ENCODE measurements around the gene TIMP3.

TIMP3 gene

GRCh38 chr22:32876516-32876915 lies 75.0 kb downstream of the TIMP3 start:
- in situ Hi-C loops (cut with HindIII; ENCODE audit: low sequenced_read_pairs): no loop called here
- no peak for DNase-seq (ENCODE audit: low read depth, low spot score)
- no peak for TF ChIP-seq CTCF (IDR thresholded peaks at IDR 0.05; ENCODE audit: low read depth, low read length)
- H3K4me3 ChIP-seq (ENCODE audit: low read depth, low read length): no peak overlapping the region

DNA sequence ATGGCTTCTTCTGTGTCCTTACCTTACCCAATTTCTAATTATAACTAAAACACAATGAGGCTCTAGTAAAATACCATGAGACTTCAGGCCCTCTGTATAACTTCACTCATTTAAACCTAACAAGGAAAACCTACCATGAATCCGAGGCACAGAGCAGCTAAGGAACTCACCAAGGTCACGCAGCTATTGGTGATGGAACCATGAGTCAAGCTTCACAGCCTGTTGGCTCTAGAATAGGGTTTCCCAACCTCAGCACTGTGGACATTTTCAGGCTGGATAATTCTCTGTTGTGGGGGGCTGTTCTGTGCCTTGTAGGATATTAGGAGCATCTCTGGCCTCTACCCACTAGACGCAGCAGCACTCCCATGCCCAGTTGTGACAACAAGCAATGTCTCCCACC lies 75.7 kb downstream of the TIMP3 start:
- in situ Hi-C loops (cut with HindIII; ENCODE audit: low sequenced_read_pairs): no loop called here
- H3K4me3 ChIP-seq (ENCODE audit: low read depth, low read length): no peak overlapping the region
- TF ChIP-seq CTCF (IDR thresholded peaks at IDR 0.05; ENCODE audit: low read depth, low read length): no peak
- no peak for DNase-seq (ENCODE audit: low read depth, low spot score)

- in situ Hi-C loops (cut with HindIII; ENCODE audit: low sequenced_read_pairs): no loop called here
- H3K4me3 ChIP-seq (ENCODE audit: low read depth, low read length): no peak overlapping the region
- no peak for TF ChIP-seq CTCF (IDR thresholded peaks at IDR 0.05; ENCODE audit: low read depth, low read length)
- no peak for DNase-seq (ENCODE audit: low read depth, low spot score)
These were observed 78.0 kb downstream of the TIMP3 start for GRCh38 chr22:32879550-32879949.

DNA sequence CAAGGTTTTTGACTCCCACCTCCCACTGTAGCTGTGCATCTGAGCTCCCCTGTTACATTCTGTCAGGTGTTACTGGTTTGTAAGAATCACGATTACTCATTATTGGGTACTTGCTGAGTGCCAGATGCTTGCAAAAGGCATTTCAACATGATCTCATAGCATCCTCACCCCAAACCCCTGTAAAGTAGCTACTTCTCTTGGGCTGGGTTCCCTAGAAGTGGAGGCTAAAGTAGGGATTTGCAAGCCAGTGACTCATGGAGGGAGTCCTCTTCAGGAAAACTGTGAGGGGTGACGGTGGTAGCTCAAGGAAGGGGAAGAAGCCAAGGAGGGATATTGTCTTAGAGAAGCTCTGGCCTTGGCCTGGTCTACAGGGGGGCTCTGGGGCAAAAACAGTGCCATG lies 78.6 kb downstream of the TIMP3 start:
- in situ Hi-C loops (cut with HindIII; ENCODE audit: low sequenced_read_pairs): no loop called here
- no peak overlapping the region for H3K4me3 ChIP-seq (ENCODE audit: low read depth, low read length)
- no peak for TF ChIP-seq CTCF (IDR thresholded peaks at IDR 0.05; ENCODE audit: low read depth, low read length)
- no peak for DNase-seq (ENCODE audit: low read depth, low spot score)

- in situ Hi-C loops (cut with HindIII; ENCODE audit: low sequenced_read_pairs): no loop called here
- no peak for TF ChIP-seq CTCF (IDR thresholded peaks at IDR 0.05; ENCODE audit: low read depth, low read length)
- DNase-seq (ENCODE audit: low read depth, low spot score): no peak
- no peak overlapping the region for H3K4me3 ChIP-seq (ENCODE audit: low read depth, low read length)
These were observed 79.0 kb downstream of the TIMP3 start for GRCh38 chr22:32880505-32880892.

GRCh38 chr22:32880893-32881596 lies 79.5 kb downstream of the TIMP3 start:
- in situ Hi-C loops (cut with HindIII; ENCODE audit: low sequenced_read_pairs): no loop called here
- TF ChIP-seq CTCF (IDR thresholded peaks at IDR 0.05; ENCODE audit: low read depth, low read length): no peak
- DNase-seq (ENCODE audit: low read depth, low spot score): peak; percentile 31
- no peak overlapping the region for H3K4me3 ChIP-seq (ENCODE audit: low read depth, low read length)
